ENCODE data around the gene TBL1XR1.
"Not testable (repeated sequence)": the region's sequence is repeated elsewhere in the genome, so short reads cannot be mapped to it uniquely, and the experiment has no call there.

TBL1XR1 gene

DNA sequence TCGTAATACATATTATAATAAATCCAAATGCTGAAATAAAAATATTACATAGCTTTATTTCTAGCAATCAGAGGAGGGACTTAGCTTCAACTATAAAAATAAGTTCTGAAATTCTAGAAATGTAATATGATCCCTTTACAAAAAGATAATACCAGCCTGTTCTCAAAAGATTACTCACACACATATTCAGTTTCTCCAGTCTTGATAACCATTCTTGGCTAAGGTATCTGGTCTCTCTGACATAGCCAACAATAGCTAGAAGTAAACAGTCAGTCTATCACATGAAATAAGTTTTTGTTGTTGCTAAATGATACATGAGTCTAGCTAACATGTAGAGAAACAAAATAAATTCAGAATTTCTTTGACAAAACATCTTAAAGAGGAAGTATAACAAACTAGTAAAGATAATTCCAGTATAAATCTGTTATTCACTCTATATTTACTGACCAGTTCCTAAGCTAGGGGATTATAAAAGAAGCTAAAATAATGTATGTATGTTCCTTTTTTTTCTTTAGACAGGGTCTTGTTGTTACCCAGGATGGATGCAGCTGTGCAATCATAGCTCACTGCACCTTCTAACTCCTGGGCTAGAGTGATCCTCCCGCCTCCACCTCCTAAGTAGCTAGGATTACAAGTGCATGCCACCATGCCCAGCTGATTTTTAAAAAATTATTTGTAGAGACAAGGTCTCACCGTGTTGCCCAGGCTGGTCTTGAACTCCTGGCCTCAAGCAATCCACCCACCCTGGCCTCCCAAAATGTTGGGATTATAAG lies 170.6 kb downstream of the TBL1XR1 start:
- no peak overlapping the region for H3K4me3 ChIP-seq (ENCODE audit: low read length)
- TF ChIP-seq, protein P1, sequence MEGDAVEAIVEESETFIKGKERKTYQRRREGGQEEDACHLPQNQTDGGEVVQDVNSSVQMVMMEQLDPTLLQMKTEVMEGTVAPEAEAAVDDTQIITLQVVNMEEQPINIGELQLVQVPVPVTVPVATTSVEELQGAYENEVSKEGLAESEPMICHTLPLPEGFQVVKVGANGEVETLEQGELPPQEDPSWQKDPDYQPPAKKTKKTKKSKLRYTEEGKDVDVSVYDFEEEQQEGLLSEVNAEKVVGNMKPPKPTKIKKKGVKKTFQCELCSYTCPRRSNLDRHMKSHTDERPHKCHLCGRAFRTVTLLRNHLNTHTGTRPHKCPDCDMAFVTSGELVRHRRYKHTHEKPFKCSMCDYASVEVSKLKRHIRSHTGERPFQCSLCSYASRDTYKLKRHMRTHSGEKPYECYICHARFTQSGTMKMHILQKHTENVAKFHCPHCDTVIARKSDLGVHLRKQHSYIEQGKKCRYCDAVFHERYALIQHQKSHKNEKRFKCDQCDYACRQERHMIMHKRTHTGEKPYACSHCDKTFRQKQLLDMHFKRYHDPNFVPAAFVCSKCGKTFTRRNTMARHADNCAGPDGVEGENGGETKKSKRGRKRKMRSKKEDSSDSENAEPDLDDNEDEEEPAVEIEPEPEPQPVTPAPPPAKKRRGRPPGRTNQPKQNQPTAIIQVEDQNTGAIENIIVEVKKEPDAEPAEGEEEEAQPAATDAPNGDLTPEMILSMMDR (conservative IDR thresholded peaks at IDR 0.05; ENCODE audit: low read depth, low read length), result no peak
- no peak for DNase-seq (ENCODE audit: low read depth)

GRCh38 chr3:177015881-177016280 lies 181.4 kb downstream of the TBL1XR1 start:
- TF ChIP-seq, protein P1 (conservative IDR thresholded peaks at IDR 0.05; ENCODE audit: low read depth, low read length), result no peak
- DNase-seq (ENCODE audit: low read depth), result no peak
- no peak overlapping the region for H3K4me3 ChIP-seq (ENCODE audit: low read length)

- H3K4me3 ChIP-seq (ENCODE audit: low read length), result no peak overlapping the region
- TF ChIP-seq, protein P1 (conservative IDR thresholded peaks at IDR 0.05; ENCODE audit: low read depth, low read length), result no peak
- DNase-seq (ENCODE audit: low read depth), result no peak
Measured at GRCh38 chr3:177013681-177014280, 183.5 kb downstream of the TBL1XR1 start.

DNA sequence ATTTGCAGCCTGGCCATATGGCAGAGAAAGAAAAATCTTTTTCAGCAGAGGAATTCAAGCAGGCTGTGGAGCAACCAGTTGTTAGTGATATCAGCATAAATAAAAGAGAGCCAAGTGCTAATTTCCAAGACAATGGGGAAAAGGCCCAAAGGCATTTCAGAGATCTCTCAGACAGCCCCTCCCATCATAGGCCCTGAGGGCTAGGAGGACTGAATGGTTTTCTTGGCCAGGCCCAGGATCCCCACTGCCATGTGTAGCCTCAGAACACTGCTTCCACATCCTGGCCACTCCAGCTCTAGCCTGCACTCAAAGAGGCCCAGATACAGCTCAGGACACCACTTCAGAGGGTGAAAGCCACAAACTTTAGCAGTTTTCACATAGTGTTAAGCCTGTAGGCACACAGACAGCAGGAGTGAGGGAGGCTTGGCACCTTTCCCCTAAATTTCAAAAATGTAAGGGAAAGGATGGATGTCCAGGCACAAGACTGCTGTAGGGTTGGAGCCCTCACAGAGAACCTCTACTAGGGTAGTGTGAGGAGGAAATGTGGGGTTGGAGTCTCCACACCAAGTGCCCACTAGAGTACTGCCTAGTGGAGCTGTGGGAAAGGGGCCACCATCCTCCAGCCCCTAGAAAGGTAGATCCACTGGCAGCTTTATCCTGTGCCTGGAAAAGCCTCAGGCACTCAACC lies 191.4 kb downstream of the TBL1XR1 start:
- TF ChIP-seq, protein P1 (conservative IDR thresholded peaks at IDR 0.05; ENCODE audit: low read depth, low read length), result no peak
- DNase-seq (ENCODE audit: low read depth), result no peak
- no peak overlapping the region for H3K4me3 ChIP-seq (ENCODE audit: low read length)

DNA sequence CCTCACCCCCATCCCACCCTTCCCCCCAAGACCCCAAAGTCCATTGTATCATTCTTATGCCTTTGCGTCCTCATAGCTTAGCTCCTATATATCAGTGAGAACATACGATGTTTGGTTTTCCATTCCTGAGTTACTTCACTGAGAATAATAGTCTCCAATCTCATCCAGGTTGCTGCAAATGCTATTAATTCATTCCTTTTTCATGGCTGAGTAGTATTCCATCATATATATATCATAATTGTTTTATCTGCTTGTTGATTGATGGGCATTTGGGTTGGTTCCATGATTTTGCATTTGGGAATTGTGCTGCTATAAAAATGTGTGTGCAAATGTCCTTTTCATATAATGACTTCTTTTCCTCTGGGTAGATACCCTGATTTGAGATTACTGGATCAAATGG lies 197.1 kb downstream of the TBL1XR1 start:
- not testable (repeated sequence) for H3K4me3 ChIP-seq (ENCODE audit: low read length); DNase-seq (ENCODE audit: low read depth)

DNA sequence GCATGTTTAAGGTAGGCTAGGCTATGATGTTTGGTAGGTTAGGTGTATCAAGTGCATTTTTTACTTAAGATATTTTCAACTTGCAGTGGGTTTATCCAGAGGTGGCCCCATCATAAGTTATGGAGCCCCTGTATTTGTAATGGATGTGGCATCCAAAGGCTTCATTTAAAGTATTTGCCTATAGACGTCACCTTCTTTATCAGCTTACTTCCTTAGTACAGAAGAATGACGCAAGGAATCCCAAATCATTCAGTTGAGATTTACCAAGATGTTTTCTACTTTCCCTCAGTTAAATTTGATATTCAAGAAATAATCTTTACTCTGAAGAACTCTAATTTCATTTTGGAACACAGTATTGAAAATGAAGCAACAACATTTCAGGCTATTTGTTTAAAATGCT lies 201.3 kb downstream of the TBL1XR1 start:
- TF ChIP-seq, protein P1 (conservative IDR thresholded peaks at IDR 0.05; ENCODE audit: low read depth, low read length), result no peak
- no peak overlapping the region for H3K4me3 ChIP-seq (ENCODE audit: low read length)
- DNase-seq (ENCODE audit: low read depth), result no peak

- no peak for DNase-seq (ENCODE audit: low read depth)
- TF ChIP-seq, protein P1 (conservative IDR thresholded peaks at IDR 0.05; ENCODE audit: low read depth, low read length), result no peak
- no peak overlapping the region for H3K4me3 ChIP-seq (ENCODE audit: low read length)
Measured at GRCh38 chr3:176994891-176995781, 202.1 kb downstream of the TBL1XR1 start.
